IPS-18c (cell line): ENCODE data around the gene ZNF10.
A peak's percentile ranks its signal among the peaks of the same experiment; 100 is the strongest.

Source experiments
- H3K4me3 ChIP-seq: 2 replicates; pipeline ENCODE4 v1.7.0; 2013; ENCODE audit warnings: low read depth, mild to moderate bottlenecking, low read length, moderate library complexity; ENCODE audit not compliant: insufficient read depth
- H3K9me3 ChIP-seq: one replicate; pipeline ENCODE4 v1.6.1; 2013; ENCODE audit warnings: mild to moderate bottlenecking, low read length, moderate library complexity; ENCODE audit not compliant: control insufficient read depth, insufficient read depth

Gene ZNF10

DNA sequence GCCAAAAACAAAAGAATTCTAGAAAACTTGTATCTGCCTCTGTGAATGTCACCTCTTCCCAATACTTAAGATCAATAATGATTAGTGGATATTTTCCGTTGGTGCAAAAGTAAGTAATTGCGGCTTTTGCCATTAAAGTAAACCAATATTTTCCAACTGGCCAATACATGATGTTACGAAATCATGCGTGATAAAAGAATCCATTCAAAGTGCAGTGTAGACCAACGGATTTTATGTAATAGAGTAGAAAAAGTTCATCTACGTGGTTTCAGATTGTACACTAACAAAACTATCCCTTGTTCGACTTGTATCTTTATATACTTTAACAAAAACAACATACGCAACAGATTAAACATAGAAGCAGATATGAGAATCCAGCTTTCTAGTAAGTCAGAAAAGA is 50.2 kb downstream of the ZNF10 start:
- Histone ChIP-seq H3K4me3 (no peak overlapping the region), H3K9me3 (peaks cover 8% of the 10 kb centered on the region)

DNA sequence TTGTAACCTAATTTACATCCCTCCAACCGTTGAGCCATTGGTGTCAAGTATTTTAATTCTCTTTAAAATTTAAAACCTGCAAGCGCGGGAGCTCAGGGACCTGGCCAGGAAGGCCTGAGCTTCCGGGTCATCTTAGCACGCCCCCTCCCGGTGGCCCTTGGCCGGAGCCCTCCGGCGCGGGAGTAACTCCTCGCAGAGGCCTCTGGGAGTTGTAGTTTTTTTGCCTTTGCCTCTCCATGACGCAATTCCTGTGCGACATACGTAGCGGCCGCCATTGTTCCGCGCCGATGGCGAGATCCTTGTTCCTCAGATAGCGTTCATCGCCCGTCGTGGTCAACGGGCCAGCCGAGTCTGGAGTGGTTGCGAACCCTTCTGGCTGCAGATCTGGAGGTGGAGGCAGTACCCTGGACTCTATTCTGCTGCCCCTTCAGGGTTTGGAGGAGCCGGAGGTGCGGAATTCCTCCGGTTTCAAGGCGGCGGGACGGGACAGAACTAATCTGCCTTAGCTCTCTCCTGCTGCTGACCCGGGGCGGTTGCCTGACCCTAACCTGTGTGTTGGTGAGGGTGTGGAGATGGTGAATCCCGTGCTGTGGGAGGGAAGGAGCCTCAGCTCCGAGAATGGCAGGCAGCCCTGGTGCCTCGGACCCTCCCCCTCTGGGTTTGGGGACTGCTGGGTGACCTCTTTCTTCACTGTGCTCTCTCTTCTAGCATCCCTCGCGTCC is 51.0 kb downstream of the ZNF10 start, which contains the start of gene ZNF268:
Gene ZNF268, plus strand, starts transcription at position 258 of the 722 bp plus-strand sequence. CDS start 503 bp downstream, outside the sequence.
- Histone ChIP-seq H3K9me3 (peaks cover 8% of the 10 kb centered on the region), H3K4me3 (peak within 1 kb of the TSS; percentile 78)

DNA sequence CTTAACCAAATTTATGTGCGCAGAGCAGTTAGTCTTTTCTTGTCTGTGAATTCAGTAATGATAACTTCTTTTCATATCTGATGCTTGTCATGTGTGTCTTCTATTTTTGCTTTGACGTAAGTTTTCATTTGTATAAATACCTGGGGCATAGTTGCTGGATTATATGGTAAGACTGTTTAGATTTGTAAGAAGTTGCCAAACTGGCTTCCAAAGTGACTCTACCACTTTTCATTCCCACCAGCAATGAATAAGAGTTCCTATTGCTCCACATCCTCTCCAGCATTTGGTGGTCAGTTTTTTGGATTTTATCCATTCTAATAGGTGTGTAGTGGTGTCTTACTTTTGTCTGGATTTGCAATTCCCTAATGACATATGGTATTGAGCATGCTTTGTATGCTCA is 59.7 kb downstream of the ZNF10 start:
- H3K4me3 ChIP-seq, result no peak overlapping the region; the same call in 1 of the 2 replicates
- H3K9me3 ChIP-seq, result peaks cover 54% of the 10 kb centered on the region

DNA sequence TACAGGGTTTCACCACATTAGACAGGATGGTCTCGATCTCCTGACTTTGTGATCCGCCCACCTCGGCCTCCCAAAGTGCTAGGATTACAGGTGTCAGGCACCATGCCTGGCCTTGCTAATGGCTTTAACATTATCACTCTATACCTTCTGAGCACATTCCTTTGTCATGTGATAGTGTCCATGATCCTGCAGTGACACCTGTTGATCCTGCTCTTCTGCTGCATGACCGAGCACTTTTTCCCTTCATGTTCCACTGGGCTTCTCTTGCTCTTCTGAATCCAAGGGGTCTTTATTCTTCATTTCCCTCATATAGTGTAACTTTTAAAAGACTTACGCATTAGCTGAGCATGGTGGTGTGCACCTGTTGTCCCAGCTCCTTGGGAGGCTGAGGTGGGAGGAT is 62.4 kb downstream of the ZNF10 start:
- Histone ChIP-seq H3K4me3 (no peak overlapping the region), H3K9me3 (peaks cover 59% of the 10 kb centered on the region)

DNA sequence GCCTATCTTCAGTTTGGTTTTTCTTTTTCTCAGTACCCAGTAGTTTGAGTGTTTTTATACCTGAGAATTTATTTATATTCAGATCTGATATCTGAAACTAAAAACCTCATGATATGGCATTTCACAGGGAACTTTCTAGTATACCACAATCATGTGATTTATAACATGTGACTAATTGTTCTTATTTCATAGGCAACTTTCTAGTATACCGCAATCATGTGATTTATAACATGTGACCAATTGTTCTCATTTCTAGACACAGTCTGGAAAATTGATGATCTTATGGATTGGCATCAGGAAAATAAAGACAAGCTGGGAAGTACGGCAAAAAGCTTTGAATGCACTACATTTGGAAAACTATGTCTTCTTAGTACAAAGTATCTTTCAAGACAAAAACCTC is 71.5 kb downstream of the ZNF10 start:
- H3K9me3 ChIP-seq, result peaks cover 36% of the 10 kb centered on the region
- H3K4me3 ChIP-seq, result no peak overlapping the region

DNA sequence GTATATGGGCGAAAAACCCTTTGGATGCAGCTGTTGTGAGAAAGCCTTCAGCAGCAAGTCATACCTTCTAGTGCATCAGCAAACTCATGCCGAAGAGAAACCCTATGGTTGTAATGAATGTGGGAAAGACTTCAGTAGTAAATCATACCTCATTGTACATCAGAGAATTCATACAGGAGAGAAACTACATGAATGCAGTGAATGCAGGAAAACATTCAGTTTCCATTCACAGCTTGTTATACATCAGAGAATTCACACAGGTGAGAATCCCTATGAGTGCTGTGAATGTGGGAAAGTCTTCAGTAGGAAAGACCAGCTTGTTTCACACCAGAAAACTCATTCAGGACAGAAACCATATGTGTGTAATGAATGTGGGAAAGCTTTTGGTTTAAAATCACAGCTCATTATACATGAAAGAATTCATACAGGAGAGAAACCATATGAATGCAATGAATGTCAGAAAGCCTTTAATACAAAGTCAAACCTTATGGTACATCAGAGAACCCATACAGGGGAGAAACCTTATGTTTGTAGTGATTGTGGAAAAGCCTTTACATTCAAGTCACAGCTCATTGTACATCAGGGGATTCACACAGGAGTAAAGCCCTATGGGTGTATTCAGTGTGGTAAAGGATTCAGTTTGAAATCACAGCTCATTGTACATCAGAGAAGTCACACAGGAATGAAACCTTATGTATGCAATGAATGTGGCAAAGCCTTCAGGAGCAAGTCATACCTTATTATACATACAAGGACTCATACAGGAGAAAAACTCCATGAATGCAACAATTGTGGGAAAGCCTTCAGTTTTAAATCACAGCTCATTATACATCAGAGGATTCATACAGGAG is 72.3 kb downstream of the ZNF10 start:
- peaks cover 36% of the 10 kb centered on the region for H3K9me3 ChIP-seq
- no peak overlapping the region for H3K4me3 ChIP-seq

DNA sequence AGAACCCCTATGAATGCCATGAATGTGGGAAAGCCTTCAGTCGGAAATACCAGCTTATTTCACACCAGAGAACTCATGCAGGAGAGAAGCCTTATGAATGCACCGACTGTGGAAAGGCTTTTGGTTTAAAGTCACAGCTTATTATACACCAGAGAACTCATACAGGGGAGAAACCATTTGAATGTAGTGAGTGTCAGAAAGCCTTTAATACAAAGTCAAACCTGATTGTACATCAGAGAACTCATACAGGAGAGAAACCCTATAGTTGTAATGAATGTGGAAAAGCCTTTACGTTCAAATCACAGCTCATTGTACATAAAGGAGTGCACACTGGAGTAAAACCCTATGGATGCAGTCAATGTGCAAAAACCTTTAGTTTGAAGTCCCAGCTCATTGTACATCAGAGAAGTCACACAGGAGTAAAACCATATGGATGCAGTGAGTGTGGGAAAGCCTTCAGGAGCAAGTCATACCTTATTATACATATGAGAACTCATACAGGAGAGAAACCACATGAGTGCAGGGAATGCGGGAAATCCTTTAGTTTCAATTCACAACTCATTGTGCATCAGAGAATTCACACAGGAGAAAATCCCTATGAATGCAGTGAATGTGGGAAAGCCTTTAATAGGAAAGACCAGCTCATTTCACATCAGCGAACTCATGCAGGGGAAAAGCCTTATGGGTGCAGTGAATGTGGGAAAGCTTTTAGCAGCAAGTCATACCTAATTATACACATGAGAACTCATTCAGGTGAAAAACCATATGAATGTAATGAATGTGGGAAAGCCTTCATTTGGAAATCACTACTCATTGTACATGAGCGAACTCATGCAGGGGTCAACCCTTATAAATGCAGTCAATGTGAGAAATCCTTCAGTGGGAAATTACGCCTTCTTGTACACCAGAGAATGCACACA is 73.2 kb downstream of the ZNF10 start:
- H3K9me3 ChIP-seq, result peaks cover 41% of the 10 kb centered on the region

DNA sequence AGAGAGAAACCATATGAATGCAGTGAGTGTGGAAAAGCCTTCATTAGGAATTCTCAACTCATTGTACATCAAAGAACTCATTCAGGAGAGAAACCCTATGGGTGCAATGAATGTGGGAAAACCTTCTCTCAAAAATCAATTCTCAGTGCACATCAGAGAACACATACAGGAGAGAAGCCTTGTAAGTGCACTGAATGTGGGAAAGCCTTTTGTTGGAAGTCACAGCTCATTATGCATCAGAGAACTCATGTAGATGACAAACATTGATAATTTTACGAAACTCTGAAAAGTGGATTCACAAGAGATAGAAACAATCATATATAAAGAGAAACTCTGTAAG is 73.8 kb downstream of the ZNF10 start:
- H3K4me3 ChIP-seq, result 0 out of 2 replicates have a peak overlapping the region, but pooled peaks have one; percentile 42
- peaks cover 45% of the 10 kb centered on the region for H3K9me3 ChIP-seq

More for the DNA sequence above, 73.2 kb downstream of the ZNF10 start:
- H3K4me3 ChIP-seq, result peak overlapping the region; percentile 42; the same call in 1 of the 2 replicates

DNA sequence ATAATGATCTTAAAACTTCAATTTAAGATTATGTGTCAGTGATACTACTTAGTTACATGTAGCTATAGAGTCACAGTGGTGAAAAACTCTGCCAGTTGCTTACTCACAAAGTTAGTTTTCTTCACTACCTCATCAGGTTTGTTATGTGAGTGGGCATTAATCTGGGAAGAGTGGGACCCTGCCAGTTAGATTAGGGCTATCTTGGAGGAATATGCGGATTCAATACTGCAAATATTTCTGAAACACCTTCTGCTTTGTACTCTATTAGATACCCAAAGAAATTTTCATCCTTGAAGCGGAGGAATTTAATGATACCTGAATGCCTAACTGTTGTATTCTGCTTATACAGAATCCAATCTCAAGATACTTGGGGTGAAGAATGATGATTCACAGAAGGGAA is 76.0 kb downstream of the ZNF10 start:
- peaks cover 51% of the 10 kb centered on the region for H3K9me3 ChIP-seq
- no peak overlapping the region for H3K4me3 ChIP-seq
